HS-27A (cell line): ENCODE results near the gene SUCLG1.
"Not testable (repeated sequence)": the region's sequence is repeated elsewhere in the genome, so short reads cannot be mapped to it uniquely, and the experiment has no call there.

ENCODE experiments used
- DNase-seq: peaks from one replicate; pipeline ENCODE4 v3.0.0-alpha.2; 2012; ENCODE audit warnings: low read depth, missing footprints

Gene SUCLG1

DNA sequence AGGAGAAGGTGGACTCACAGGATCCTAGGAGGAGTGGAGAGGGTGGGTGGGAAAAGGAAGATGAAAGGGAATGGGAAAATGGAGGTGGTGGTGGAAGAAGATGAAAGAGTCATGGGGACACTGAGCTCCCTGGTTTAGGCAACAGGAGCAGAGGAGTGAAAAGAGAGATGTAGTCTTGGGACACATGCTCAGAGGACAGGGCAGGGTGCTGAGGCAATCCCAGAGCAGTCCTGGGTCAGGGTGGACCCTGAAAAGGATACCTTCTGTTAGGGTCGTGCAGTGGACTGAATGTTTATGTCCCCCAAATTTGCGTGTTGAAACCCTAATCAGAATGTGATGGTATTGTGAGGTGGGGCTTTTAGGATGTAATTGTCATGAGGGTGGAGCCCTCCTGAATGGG is 37.9 kb downstream of the SUCLG1 start:
- DNase-seq, result no peak

DNA sequence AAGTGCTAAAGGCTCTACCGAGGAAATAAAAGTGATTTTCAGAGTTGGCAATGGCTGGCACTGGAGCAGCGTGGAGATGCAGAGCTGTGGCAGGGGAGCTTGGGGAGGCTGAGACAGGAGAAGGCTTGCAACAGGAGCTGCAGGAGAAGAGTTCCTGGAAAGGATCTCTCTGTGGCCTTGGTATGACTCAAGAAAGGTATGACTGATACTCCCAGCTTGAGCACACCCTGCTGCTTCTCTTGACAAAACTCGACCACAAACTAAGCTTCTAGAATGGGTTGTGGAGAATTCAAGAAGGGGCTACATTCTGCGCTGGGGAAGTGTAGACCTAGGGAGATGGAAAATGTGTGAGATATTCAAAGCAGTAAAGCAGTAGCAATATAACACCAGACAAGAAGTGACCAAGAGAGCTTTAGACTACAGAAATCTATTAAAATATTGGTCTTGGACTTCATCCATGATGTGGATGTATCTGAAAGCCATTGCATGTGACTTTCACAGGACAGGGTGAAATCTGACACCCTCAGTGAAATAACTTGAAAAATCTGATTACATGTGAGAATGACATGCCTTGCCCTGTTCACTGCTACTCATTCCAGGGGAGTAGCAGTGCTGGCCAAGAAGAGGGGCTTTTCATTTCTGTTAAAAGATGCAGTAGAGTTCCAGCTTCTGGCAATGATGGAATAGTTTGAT is 41.5 kb downstream of the SUCLG1 start:
- no peak for DNase-seq

GRCh38 chr2:84409531-84409930 is 49.5 kb downstream of the SUCLG1 start:
- DNase-seq, result no peak

DNA sequence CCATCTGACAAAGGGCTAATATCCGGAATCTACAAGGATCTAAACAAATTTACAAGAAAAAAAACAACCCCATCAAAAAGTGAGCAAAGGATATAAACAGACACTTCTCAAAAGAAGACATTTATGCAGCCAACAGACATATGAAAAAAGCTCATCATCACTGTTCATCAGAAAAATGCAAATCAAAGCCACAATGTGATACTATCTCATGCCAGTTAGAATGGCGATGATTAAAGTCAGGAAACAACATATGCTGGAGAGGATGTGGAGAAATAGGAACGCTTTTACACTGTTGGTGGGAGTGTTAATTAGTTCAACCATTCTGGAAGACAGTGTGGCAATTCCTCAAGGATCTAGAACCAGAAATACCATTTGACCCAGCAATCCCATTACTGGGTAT is 57.0 kb downstream of the SUCLG1 start:
- not testable (repeated sequence) for DNase-seq

- not testable (repeated sequence) for DNase-seq
These were observed 59.2 kb downstream of the SUCLG1 start for GRCh38 chr2:84399839-84400238.

DNA sequence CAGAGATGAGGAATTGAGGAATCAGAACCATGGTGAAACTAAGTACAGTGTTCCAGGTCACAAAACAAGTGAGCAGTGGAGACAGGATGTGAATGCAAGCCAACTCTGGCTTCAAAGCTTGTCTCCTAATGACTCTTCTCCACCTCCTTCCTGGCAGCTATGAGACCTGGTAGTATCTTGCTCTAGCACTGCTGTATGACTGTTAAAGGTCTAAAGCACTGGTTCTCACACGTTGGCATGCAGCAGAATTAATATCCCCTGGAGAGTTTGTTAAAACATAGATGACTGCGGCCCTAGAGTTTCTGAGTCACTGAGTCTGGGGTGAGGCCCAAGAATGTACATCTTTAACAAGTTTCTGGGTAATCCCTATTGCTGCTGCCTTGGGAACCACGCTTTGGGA is 63.3 kb downstream of the SUCLG1 start:
- peak; percentile 68 for DNase-seq

GRCh38 chr2:84394628-84395027 is 64.5 kb downstream of the SUCLG1 start:
- no peak for DNase-seq

GRCh38 chr2:84393829-84394228 is 65.3 kb downstream of the SUCLG1 start:
- no peak for DNase-seq

- DNase-seq, result no peak
These were observed 69.3 kb downstream of the SUCLG1 start for GRCh38 chr2:84389794-84390193.

DNA sequence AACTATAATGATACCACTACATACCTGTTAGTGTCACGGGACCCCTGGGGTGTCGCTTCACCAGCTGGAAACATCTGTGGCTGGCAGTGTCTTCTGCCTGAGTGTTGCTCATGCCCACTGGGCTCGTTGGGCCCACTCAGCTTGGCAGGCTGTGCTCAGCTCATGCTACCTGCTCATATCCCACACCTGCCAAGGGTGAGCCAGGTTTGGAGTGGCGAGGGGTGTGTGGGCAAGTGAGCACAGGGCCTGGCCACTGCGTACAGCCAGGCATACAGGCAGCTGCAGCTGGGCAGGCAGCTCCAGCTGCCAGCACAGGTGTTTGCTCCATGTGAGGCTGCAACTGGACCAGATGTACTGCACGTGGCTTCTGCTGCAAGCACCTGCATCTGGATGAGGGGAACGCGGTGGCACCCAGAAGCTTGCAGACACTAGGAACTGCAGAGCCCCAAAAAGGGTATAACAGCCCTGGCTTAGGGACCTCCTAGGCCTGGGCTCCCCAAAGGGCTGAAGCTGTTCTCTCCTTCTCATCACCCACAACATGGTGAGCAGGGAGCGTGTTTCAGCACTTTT is 70.1 kb downstream of the SUCLG1 start:
- no peak for DNase-seq

- DNase-seq, result peak; percentile 31
These were observed 70.9 kb downstream of the SUCLG1 start for GRCh38 chr2:84388133-84388532.

GRCh38 chr2:84386336-84387040 is 72.6 kb downstream of the SUCLG1 start:
- no peak for DNase-seq

GRCh38 chr2:84383271-84383670 is 75.8 kb downstream of the SUCLG1 start:
- no peak for DNase-seq

DNA sequence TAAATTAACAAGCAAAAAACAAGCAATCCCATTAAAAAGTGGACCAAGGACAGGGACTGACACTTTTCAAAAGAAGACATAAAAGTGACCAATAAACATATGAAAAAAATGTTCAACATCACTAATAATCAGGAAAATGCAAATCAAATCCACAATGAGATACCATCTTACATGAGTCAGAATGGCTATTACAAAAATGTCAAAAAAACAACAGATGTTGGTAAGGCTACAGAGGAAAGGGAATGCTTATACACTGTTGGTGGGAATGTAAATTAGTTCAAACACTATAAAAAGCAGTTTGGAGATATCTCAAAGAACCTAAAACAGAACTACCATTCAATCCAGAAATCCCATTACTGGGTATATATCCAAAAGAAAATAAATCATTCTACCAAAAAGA is 78.2 kb downstream of the SUCLG1 start:
- DNase-seq, result no peak

DNA sequence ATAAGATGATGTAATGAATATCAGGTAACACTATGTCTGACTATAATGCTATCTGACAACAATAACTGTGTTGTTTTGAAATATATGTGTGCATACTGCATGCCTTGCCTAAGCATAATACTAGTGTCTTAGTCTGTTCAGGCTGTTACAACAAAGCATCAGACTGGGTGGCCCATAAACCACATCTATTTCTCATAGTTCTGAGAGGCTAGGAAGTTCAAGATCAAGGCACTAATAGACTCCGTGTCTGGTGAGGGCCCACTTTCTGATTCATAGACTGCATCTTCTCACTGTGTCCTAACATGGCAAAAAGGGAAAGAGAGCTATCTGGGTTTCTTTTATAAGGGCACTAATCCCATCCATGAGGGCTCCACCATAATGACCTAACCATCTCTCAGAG is 80.1 kb downstream of the SUCLG1 start:
- no peak for DNase-seq

DNA sequence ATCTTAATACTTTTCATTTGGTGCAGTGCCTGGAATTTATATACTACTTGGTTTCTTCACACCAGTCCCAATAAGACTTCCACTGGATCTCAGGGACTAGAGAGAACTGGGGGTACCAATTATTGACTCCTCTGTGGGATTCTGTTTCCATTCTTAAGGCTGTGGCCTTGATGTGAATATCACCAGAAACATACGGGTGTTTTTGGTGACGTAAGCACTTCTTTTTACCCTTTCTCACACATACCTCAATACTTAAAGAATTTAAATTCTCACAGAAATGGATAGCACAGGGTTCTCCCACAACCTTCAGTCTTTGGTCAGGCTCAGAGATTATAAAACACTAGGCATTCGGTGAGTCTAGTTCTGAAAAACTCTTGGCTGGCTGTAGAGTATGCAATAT is 84.1 kb downstream of the SUCLG1 start:
- no peak for DNase-seq

- no peak for DNase-seq
These were observed 85.2 kb downstream of the SUCLG1 start for GRCh38 chr2:84373866-84374265.
